Epidermal melanocyte (primary cell): ENCODE measurements around the gene ZG16B.

Experiments used
- DNase-seq: peaks from one replicate; pipeline ENCODE4 v3.0.0; 2011; ENCODE audit warnings: low spot score; ENCODE audit not compliant: insufficient read length

ZG16B gene, protein sequence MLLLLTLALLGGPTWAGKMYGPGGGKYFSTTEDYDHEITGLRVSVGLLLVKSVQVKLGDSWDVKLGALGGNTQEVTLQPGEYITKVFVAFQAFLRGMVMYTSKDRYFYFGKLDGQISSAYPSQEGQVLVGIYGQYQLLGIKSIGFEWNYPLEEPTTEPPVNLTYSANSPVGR

DNA sequence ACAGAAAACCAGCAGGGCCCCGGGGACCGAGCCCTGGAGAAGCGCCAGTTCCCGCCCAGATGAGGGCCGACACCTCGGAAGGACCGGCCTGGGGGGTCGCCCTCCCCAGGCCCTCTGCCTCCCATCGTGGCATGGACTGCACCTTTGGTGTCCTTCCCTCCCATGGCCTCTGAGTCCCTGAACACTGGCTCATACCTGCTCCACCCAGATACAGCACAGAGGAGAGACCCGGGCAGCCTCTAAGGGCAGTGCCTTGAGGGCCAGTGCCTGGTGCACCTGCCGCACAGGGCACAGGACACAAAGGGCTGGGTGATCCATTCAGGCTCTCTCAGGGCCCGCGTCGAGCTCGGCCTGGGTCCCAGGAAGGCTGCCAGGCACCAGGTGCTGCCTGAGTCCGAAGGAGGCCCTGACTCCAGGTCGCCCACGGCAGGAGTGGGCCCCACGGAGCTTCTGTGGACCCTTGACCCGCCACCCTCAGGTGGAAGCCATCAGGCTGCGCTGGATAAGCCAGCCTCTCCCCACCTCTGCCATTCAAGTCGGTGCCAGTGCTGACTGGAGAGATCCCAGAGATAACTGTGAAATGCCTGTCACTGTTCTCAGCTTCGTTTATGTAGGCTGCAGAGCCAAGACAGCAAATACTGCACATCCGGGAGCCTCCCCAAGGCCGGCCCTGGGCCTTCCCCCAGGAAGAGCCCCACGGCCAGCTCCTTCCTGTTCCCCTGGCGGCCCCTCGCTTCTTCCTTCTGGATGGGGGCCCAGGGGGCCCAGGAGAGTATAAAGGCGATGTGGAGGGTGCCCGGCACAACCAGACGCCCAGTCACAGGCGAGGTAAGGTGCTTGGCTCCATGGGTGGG is at the start of gene ZG16B:
Gene ZG16B (plus strand): TSS at position 803 of the 854 bp plus-strand sequence. CDS start 139 bp downstream, outside the sequence.
- DNase-seq = no peak

DNA sequence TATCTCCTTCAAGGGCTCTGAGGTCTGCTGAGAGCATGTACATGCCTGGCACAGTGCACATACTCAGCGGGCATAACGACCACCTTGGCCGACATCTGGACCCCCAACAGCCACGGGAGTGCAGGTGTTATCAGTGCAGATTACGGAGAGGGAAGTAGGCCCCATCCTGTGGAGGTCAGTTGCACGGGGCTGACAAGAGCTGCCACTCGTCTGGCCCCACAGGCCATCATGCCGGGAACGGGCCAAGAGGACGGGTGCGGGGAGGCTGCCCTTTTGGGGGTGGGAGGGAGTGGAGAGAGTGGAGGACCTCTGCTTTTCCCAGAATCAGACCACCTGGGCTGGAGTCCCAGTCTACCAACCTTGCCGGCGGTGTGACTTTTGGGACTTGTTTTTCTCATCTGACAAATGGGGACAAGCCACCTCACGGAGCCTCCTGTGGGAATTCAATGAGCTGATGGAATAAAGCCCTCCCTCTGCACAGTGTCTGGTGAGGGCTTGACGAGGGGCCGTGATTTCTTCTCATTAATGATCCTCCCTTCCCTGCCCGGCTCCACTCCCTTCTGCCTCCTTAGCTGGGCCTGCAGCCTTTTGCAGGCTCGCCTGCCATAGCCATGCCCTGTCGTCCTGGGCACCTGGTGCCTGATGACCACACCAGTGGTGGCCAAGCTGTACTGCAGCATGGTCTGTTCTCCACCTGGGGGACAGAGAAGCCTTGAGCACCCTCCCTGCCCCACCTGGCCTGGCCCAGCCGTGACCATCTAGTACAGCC is 47.3 kb upstream of the ZG16B start:
- DNase-seq = no peak

DNA sequence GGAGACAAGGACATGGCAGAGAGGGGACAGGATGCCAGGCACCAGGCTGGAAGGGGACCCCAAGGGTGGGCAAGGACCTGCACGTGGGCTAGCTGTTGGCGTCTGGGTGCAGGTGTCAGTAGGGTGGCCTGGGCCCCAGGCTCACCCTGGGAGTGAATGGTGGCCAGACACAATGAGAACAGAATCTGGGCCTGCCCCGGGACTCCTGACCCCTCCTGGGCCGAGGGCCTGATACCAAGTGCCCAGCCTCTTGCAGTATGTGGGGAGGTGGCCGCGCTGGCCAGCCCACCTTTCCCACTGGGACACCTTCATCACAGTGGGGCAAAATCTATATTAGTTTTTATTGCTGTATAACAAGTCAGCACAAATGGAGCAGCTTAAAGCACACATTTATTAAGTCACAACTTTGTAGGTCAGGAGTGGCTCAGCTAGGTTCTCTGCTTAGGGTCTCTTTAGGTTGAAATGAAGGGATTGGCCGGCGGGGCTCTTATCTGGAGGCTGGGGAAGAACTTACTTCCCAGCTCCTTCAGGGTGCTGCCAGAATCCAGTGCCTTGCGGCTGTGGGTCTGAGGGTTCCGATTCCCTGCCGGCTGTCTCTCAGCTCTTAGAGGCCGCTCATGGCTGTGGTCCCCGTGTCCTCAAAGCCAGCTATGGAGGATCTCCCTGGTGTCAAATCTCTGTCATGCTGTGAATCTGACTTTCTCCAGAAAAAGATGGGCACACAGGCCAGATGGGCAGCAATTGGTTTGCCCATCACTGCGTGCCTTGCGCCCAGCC is 46.3 kb upstream of the ZG16B start:
- DNase-seq = no peak

DNA sequence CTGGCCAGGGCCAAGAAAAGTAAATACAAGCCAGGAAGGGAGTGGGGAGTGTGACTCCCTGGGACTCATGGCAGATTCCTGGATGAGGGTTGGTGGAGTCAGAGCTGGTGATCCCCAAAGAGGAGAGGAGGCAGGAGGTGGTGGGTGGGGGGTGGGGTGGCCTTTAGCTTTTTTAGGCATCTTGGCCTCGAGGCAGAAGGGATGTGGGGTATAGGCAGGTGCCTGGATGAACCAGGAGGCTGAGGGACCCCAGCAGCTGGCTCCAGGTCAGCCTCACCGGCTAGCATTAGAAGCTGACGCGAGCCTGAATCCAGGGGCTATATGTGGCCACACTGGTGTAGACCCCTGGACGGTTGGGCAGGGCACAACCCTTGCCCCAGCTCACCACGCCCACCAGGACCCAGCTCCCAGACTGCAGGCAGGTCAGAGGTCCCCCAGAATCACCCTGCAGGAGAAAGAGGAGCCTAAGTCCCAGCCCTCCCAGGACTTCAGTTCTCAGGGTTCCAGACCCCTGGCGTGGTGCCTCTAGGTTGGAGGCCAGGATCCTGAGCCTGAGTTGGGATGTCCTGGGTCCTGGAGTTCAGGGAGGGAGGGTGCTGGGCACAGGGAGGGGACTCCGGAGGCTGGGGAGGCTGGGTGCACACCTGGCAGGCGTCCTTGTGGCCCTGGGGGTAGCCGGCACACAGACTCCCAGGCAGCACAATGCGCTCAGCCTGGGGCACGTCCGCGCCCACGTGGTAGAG is 45.6 kb upstream of the ZG16B start:
- no peak for DNase-seq

DNA sequence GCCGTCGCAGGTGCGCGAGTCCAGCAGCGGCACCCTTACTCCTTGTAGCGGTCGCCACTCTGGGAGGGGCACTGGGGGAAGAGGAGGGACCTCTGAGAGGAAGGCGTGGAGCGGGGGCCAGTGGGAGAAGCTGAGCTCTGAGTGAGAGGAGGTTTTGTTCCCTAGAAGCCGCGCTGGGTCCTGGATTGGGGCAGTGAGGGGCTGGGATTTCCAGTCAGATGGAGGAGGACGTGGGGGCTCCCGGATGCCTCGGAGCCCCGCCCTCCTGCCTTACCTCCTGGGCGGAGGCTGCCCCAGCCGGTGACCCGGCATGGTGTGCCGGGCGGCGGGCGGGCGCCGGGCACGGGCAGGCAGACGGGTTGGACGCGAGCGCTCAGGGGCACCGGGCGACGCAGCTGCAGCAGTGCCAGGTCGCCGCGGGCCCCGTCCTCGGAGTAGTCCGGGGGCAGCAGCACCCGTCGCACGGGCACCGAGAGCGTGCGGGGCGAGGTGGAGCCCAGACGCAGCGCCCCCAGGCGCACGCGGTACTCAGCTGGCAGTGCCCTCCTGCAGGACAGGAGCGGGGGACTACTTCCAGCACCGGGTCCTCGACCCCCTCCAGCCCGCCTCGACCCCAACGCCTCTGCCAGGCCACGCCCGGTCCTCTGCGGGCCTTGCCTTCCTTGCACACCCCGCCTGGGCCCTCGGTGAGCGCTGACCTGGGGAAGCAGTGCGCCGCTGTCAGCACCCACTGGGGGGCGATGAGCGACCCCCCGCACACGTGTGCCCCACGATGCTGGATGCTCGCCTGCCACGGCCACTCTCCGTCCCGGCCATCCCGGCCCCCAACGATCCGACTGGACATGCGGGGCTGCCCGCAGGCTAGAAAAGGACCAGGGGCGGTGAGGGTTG is 44.8 kb upstream of the ZG16B start:
- no peak for DNase-seq

DNA sequence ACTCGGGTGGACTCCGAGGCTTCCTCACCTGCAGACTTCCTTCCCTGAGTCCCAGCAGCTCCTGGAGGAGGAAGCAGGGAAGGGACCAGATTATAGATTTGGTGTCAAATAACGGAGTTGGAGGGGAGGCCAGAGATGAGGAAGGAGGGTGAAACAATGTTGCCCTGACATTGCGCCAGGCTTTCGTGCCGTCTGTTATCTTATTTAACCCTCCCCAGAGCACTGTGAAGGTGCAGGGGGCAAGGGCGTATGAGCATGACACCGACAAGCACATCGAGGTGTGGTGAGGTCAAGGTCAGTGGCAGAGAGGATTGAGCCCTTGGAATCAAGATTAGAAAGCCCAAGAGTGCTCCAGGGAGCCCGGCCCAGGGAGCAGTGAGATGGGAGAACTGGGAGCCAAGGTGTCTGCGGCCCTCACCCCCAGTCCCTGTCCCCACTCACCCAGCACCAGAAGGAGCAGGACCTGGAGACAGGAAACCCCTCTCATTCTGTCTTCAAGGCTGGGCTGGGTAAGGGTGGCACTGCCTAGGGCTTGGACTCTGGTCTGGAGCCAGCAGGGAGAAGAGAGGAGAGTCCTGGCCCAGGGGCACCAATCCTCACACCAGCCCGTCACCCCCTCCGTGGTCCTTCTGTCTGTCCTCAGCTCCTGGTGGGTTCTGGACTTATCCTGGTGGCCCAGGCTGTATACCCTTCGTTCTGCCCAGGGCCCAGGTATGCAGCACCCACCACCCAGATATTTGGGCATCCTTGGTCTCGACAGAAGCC is 43.9 kb upstream of the ZG16B start:
- DNase-seq = no peak

DNA sequence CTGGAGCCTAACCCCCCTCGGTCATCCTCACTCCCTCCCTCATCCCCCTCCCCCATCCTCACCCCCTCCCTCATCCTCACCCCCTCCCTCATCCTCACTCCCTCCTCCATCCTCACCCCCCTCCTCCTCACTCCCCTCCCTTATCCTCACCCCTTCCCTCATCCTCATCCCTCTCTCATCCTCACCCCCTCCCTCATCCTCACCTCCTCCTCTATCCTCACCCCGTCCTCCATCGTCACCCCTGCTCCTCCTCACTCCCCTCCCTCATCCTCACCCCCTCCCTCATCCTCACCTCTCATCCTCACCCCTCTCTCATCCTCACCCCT is 43.3 kb upstream of the ZG16B start:
- no peak for DNase-seq

DNA sequence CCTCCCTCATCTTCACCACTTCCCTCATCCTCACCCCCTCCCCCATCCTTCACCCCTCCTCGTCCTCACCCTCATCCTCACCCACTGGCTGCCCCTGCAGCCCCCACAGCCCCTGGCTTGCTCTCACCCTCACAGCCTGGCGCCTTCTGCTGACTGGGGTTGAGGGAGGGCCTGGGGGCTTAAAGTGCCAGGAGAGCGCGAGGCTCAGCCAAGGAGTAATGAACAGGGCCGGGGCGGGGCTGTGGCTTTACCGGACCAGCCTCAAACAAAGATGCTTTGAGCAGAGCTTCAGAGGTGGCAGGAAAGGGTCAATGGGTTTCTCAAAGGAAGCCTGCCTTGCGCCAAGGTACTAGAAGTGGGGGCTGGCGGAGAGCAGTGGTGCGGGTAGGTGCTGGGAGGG is 42.7 kb upstream of the ZG16B start, which contains the start of gene PRSS33:
Gene PRSS33 (minus strand): TSS at position 155 of the 400 bp plus-strand sequence. CDS start 1,013 bp downstream, outside the sequence.
- DNase-seq = no peak

DNA sequence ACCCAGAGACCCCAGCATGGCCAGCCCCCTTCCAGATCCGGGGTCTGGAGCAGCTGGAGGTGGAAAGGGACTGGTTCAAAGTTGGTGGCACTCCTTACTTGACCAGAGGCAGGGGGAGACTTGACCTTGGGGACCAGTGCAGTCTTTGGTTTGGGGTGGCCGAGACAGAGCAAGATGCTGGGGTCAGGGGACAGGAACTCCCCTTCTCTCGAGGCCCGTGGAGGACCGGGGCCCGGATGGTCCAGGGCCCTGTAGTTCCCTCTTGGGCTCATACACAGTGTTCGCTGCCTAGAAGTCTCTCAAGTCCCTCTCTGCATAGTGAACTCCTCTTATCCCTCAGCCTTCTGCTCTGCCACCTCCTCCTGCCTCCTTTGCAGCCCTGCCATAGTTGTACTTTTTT is 42.1 kb upstream of the ZG16B start:
- no peak for DNase-seq

DNA sequence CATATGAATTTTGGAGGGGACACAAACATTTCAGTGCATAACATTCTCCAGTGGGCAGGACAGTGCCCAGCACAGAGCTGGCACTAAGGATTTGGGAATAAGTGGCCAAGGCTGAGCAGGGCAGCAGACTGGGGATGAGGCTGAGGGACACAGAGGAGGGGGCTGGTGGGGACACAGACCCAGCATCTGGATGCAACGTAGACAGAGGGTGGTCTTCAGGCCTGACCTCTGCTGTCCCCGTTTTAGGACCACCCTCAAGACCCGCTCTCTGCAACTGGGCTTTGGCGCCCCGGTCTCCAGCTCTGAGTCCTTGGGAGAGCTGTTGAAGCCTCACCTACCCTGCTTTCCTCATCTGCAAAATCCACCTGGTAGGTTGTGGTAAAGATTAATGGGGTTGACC is 39.5 kb upstream of the ZG16B start:
- DNase-seq = no peak

DNA sequence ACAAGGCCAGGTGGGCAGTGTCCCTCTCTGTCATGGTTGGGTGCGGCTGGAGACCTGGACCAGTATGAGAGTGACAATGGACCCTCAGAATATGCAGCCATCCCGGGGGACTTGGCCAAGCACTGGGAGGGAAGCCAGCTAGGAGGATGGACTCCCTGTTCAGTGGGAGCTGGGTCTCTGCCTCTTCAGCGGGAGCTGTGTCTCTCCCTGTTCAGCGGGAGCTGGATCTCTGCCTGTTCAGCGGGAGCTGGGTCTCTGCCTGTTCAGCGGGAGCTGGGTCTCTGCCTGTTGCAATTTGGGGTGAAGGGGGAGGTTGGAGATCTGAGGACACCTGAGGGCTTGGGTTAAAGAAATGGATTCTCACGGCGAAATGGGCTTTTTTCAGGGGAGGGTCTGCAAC is 38.9 kb upstream of the ZG16B start:
- DNase-seq = no peak

DNA sequence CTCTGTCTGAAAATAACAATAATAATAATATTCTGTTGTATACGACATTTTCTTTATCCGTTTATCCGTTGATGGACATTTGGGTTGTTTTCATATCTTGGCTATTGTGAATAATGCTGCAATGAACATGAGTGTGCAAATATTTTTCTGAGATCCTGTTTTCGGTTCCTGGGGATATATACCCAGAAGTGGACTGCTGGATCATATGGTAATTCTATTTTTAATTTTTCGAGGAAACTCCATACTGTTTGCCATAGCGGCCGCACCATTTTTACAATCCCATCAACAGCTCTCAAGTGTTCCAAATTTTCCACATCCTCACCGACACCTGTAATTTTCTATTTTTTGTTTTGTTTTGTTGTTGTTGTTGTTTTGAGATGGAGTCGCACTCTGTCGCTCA is 37.2 kb upstream of the ZG16B start:
- no peak for DNase-seq

DNA sequence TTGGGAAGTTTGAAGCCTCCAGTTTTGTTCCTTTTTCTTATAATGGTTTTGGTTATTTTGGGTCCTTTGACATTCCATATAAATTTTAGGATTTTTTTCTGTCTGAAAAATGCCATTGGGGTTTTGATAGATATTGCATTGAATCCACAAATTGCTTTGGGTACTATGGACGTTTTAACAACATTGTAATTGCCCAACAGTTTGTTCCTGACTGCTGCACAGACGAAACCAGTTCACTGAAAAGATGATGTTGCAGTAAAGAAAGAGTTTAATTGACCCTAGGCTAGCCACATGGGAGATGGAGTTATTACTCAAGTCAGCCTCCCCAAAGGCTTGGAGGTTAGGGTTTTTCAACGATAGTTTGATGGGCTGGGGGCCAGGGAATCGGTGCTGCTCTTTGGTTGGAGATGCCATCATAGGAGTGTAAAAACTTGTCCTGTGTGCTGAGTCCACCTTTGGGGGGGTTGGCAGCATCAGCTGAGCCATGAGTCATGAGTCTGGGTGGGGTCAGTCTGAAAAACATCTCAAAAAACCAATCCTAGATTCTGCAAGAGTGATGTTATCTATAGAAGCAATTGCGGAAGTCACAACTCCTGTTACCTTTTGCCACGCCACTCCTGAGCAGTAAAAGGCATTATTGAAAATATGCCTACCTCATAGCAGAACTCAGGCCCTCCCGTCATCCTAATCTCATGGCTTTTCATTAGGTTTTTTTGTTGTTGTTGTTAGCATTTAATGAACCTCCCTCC is 34.5 kb upstream of the ZG16B start:
- DNase-seq = no peak

DNA sequence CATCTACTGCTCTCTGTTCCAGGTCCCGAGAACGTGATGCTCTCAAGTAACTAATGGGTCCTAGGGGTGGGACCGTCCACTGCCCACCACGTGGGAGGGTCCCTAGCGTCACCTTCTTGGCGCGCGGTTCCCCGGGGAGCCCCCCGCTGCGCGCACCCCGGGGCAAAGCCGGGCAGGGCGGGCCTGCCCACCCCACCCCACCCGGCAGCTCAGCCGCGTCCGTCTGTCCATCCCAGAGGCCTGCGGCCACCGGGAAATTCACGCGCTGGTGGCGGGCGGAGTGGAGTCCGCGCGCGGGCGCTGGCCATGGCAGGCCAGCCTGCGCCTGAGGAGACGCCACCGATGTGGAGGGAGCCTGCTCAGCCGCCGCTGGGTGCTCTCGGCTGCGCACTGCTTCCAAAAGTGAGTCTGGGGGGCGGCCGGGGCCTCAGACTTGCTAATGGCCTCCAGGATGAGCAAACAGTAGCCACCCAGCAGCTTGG is 31.3 kb upstream of the ZG16B start:
- DNase-seq = no peak

DNA sequence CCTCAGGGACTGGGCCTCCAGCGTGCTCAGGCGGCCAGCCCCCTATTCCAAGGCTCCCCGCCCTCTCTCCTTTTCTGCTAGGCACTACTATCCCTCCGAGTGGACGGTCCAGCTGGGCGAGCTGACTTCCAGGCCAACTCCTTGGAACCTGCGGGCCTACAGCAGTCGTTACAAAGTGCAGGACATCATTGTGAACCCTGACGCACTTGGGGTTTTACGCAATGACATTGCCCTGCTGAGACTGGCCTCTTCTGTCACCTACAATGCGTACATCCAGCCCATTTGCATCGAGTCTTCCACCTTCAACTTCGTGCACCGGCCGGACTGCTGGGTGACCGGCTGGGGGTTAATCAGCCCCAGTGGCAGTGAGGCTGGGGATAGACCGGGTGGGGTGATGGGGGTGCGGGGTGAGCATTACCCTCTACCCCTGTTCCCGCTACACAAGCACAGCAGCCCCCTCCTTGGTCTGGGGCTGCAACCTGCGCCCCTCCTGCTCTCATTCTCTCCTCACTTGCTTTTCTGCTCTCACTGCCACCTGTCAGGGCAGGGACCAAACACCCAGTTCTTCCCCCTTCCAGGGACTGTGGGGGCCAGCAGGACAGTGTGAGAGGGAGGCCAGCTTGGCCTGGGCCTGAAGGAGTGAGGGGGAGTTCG is 30.8 kb upstream of the ZG16B start:
- DNase-seq = no peak

DNA sequence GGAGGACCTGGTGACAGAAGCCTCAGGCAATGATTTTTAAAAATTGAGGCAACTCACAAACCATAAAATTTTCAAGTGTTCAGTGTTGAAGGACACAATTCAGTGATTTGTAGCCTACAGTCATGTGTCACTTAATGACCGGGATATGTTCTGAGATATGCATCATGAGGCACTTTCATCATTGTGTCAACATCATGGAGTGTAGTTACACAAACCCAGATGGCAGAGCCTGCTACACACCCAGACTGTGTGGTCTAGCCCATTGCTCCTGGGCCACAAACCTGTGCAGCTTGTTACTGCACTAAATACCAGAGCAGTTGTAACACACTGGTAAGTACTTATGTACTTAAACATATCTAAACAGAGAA is 30.3 kb upstream of the ZG16B start:
- no peak for DNase-seq

DNA sequence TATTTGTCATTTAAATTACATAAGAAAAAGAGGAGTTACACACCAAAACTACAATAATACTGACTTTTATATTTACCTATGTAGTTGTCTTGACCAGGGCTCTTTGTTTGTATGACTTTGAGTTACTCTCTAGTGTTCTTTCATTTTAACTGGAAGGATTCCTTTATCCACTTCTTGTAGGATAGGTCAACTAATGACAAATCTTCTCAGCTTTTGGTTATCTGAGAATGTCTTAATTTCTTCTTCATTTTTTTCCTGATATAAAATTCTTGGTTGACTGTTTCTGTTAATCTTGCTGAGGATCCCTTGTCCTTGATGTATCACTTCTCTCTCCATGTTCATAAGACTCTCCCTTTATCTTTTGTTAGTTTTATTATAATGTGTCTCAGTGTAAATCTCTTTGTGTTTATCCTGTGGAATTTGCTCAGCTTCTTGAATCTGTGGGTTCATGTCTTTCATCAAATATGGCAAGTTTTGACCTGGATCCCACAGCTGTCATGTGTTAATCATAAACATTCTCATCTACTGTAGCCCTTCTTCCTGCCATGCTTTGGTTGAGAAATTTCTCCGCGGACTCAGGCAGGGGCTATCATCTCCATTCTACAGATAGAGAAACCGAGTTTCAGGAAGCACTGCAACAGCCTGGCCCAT is 26.4 kb upstream of the ZG16B start:
- DNase-seq = no peak
